ENCODE results near the gene OGFRL1. TPM values are rescaled to one million over a fixed set of nuclear protein-coding genes. Genes with fewer than 3 reads are reported as not detected.

Gene OGFRL1
- total RNA-seq, result 10 to 100 TPM; 21.0 to 28.9 TPM
- 10 to 100 TPM; 12.4 to 17.3 (median 13.6) TPM for polyA plus RNA-seq (ENCODE audit: insufficient read length in 6 of 6)
- long read RNA-seq, donor 1, full-length matches to known transcripts, result 3 of 3 reads
- long read RNA-seq, donor 1, partial matches to known transcripts, result 0 of 3 reads
- long read RNA-seq, donor 1, other reads (novel, unspliced or antisense), result 0 of 3 reads
- long read RNA-seq, donor 2, full-length matches to known transcripts, result 1 of 1 reads
- long read RNA-seq, donor 2, partial matches to known transcripts, result 0 of 1 reads
- long read RNA-seq, donor 2, other reads (novel, unspliced or antisense), result 0 of 1 reads
- long read RNA-seq, donor 3, result 0 reads
- long read RNA-seq, donor 4, result 0 reads
- long read RNA-seq, donor 5, full-length matches to known transcripts, result 1 of 1 reads
- long read RNA-seq, donor 5, partial matches to known transcripts, result 0 of 1 reads
- long read RNA-seq, donor 5, other reads (novel, unspliced or antisense), result 0 of 1 reads
- long read RNA-seq, donor 6, full-length matches to known transcripts, result 4 of 4 reads
- long read RNA-seq, donor 6, partial matches to known transcripts, result 0 of 4 reads
- long read RNA-seq, donor 6, other reads (novel, unspliced or antisense), result 0 of 4 reads
- long read RNA-seq, donor 7, full-length matches to known transcripts, result 1 of 1 reads
- long read RNA-seq, donor 7, partial matches to known transcripts, result 0 of 1 reads
- long read RNA-seq, donor 7, other reads (novel, unspliced or antisense), result 0 of 1 reads
- long read RNA-seq, donor 8, full-length matches to known transcripts, result 2 of 2 reads
- long read RNA-seq, donor 8, partial matches to known transcripts, result 0 of 2 reads
- long read RNA-seq, donor 8, other reads (novel, unspliced or antisense), result 0 of 2 reads
- long read RNA-seq, donor 9, result 0 reads
- long read RNA-seq, donor 10, partial matches to known transcripts, result 0 of 1 reads
- long read RNA-seq, donor 10, other reads (novel, unspliced or antisense), result 1 of 1 reads
- long read RNA-seq, donor 11, full-length matches to known transcripts, result 3 of 9 reads
- long read RNA-seq, donor 11, partial matches to known transcripts, result 0 of 9 reads
- long read RNA-seq, donor 11, other reads (novel, unspliced or antisense), result 6 of 9 reads
- long read RNA-seq, donor 12, full-length matches to known transcripts, result 3 of 3 reads
- long read RNA-seq, donor 12, partial matches to known transcripts, result 0 of 3 reads
- long read RNA-seq, donor 12, other reads (novel, unspliced or antisense), result 0 of 3 reads

DNA sequence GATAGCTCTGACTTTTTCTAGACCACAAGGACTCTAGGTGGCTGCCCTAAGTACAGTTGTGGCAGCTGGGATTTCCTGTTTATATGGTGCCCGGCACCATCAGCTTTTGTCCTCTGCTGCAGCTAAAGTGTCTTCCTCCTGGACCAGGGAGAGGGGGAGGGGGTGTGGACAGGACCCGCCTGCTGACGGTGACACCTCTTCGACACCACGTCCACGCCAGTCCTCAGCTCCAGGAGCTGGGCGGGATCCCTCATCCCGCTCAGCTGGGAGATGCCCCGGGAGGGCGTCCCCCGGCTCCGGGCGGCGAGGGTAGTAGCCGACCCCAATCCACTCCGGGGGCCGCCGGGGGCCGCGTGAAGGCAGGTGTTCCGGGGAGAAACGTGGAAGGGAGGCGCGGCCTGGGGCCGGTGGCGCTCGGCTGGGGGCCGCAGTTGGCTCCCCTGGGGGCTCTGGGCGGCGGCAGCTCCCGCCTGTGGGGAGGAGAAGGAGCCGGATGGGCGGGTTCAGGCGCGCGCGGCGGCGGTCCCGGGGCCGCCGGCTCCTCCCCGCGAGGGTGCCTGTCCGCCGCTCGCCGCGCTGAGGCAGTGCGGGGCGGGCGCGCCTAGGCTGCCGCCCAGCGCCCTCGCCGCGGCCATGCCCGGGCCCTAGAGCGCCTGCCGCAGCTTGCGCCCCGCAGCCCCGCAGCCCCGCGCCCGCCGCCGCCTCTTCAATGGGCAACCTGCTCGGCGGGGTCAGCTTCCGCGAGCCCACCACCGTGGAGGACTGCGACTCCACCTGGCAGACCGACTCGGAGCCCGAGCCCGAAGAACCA is at the start of gene OGFRL1:
OGFRL1 (plus strand) TSS at position 584 of the 811 bp plus-strand sequence; CDS start at position 710, 126 bp downstream.
- Histone ChIP-seq H3K36me3 (peaks cover 0 to 4% of the 10 kb centered on the region in 2 donors), H3K27ac (peak within 1 kb of the TSS; percentile 91 to 98), H3K27me3 (no peaks in the 10 kb centered on the region), H3K4me3 (peak within 1 kb of the TSS; percentile 77 to 78), H3K9me3 (no peaks in the 10 kb centered on the region), H3K4me1 (peaks cover 6 to 54% of the 10 kb centered on the region in 2 donors)
- TF ChIP-seq, protein P1, sequence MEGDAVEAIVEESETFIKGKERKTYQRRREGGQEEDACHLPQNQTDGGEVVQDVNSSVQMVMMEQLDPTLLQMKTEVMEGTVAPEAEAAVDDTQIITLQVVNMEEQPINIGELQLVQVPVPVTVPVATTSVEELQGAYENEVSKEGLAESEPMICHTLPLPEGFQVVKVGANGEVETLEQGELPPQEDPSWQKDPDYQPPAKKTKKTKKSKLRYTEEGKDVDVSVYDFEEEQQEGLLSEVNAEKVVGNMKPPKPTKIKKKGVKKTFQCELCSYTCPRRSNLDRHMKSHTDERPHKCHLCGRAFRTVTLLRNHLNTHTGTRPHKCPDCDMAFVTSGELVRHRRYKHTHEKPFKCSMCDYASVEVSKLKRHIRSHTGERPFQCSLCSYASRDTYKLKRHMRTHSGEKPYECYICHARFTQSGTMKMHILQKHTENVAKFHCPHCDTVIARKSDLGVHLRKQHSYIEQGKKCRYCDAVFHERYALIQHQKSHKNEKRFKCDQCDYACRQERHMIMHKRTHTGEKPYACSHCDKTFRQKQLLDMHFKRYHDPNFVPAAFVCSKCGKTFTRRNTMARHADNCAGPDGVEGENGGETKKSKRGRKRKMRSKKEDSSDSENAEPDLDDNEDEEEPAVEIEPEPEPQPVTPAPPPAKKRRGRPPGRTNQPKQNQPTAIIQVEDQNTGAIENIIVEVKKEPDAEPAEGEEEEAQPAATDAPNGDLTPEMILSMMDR (IDR thresholded peaks at IDR 0.05), result no peak
- DNase-seq, result peak; percentile 47 to 97 (median 79)
- peak; percentile 95 for ATAC-seq
- intact Hi-C loops (cut with DNase I), result no loop called here

DNA sequence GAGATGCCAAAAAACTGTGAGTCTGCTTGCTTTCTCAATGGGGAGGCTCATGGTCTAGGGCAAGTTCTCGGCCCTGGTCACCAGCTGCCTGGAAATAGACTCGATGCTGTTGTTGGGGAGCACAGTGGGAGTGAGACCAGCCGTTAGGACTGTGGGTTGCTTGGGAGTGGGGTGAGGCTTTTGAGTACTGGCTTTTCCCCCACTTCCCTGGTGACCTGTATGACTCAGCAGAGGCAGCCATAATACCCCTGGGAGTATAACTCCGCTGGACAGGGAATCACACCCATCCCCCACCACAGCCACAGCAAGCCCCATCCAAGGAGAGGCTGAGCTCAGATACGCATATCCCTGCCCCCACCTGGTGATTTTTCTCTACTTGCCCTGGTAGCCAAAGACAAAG is 48.9 kb upstream of the OGFRL1 start:
- H3K27me3 ChIP-seq, result no peaks in the 10 kb centered on the region
- ATAC-seq, result no peak

DNA sequence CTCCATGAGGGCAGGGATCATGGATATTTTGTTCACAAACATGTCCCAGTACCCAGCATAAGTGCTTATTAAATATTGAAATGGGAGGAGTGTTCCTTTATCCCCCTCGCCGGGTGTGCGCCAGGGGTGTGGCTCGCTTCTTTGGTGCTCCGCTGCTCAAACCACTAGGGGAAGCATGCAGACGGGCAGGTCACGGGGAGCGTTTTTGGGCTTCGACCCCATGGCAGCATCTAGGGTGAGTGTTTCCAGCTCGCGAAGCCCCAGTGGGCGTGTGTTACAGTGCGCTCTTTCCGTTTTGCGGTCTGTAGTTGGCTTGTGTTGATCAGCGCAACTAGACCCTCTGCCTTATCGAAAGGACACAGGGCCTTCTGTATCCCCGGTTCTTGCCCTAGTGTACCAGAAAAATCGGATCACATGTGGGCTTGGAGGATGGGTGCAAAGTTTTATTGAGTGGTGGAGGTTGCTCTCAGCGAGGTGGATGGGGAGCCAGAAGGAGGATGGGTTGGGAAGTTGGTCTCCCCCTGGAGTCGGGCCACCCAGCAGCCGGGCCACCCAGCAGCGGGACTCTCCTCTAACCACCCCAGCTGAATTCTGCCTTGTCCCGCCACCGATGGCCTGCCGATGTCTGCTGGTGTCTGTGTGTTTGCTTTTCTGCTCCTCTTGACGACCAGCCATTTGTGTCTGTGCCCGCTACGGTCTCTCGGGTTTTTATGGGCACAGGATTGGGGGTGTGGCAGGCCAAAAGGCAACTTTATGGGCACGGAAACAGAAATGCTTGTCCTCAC is 43.2 kb upstream of the OGFRL1 start:
- Histone ChIP-seq H3K4me1 (peaks cover 4 to 22% of the 10 kb centered on the region in 2 donors), H3K9me3 (peaks cover 0 to 13% of the 10 kb centered on the region in 2 donors), H3K4me3 (no peak overlapping the region), H3K27ac (no peak overlapping the region), H3K27me3 (no peaks in the 10 kb centered on the region), H3K36me3 (no peaks in the 10 kb centered on the region)
- ATAC-seq, result no peak
- intact Hi-C loops (cut with DNase I), result no loop called here
- DNase-seq, result peak in 1 of 4 donors; percentile 70
- TF ChIP-seq, protein P1 (IDR thresholded peaks at IDR 0.05), result no peak

More for the DNA sequence above, 48.9 kb upstream of the OGFRL1 start:
- H3K4me1 ChIP-seq, result no peaks in the 10 kb centered on the region
- peaks cover 0 to 6% of the 10 kb centered on the region in 2 donors for H3K9me3 ChIP-seq
- no peak overlapping the region for H3K4me3 ChIP-seq
- intact Hi-C loops (cut with DNase I), result no loop called here
- H3K36me3 ChIP-seq, result no peaks in the 10 kb centered on the region
- DNase-seq, result no peak
- H3K27ac ChIP-seq, result no peak overlapping the region
- TF ChIP-seq, protein P1 (IDR thresholded peaks at IDR 0.05), result no peak

DNA sequence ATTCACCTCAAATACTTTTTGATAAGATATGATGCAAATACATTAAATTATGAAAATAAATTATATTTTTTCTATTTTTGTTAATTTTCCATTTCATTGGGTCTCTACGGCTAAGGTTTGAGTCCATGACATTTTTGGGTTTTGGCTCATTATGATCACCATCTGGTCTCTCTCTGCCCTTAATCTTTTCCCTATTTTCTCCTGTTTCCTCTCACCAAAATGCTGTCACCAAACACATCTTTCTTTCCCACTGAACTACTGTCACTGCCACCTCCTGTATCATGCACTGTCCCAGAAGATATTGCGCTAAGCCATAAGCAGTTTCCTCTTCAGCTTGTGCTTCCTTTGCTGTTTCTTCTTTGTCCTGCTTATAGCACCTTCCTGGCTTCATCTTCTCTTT is 42.0 kb upstream of the OGFRL1 start:
- peaks cover 9 to 33% of the 10 kb centered on the region in 2 donors for H3K4me1 ChIP-seq
- TF ChIP-seq, protein P1 (IDR thresholded peaks at IDR 0.05), result no peak
- no peaks in the 10 kb centered on the region for H3K36me3 ChIP-seq
- H3K9me3 ChIP-seq, result peaks cover 0 to 13% of the 10 kb centered on the region in 2 donors
- H3K4me3 ChIP-seq, result no peak overlapping the region
- no peaks in the 10 kb centered on the region for H3K27me3 ChIP-seq
- DNase-seq (no peak), ATAC-seq (no peak)
- no peak overlapping the region for H3K27ac ChIP-seq
- intact Hi-C loops (cut with DNase I), result no loop called here

All from left lung (tissue), 14 donors.